Measurements from ENCODE around the gene TMEM164. TPM values are rescaled to one million over a fixed set of nuclear protein-coding genes. Genes with fewer than 3 reads are reported as not detected.

Gene TMEM164
- total RNA-seq, 1 donor from 2014 or later: 17.2 TPM

- no peak for DNase-seq
Measured at GRCh38 chrX:110038900-110039299, 36.0 kb downstream of the TMEM164 start.

GRCh38 chrX:110041980-110042379 is 39.1 kb downstream of the TMEM164 start:
- DNase-seq: no peak

- DNase-seq: no peak
Measured at GRCh38 chrX:110042496-110042895, 39.6 kb downstream of the TMEM164 start.

GRCh38 chrX:110043506-110043905 is 40.6 kb downstream of the TMEM164 start:
- DNase-seq: no peak

GRCh38 chrX:110044346-110045249 is 41.7 kb downstream of the TMEM164 start:
- no peak for DNase-seq

- no peak for DNase-seq
Measured at GRCh38 chrX:110045421-110045820, 42.5 kb downstream of the TMEM164 start.

GRCh38 chrX:110046001-110046400 is 43.1 kb downstream of the TMEM164 start:
- no peak for DNase-seq

- DNase-seq: no peak
Measured at GRCh38 chrX:110046971-110047370, 44.1 kb downstream of the TMEM164 start.

GRCh38 chrX:110049096-110049495 is 46.2 kb downstream of the TMEM164 start:
- no peak for DNase-seq

GRCh38 chrX:110050386-110050785 is 47.5 kb downstream of the TMEM164 start:
- no peak for DNase-seq

- no peak for DNase-seq
Measured at GRCh38 chrX:110050901-110051300, 48.0 kb downstream of the TMEM164 start.

- DNase-seq: peak; percentile 3
Measured at GRCh38 chrX:110051559-110051958, 48.6 kb downstream of the TMEM164 start.

GRCh38 chrX:110052303-110052702 is 49.4 kb downstream of the TMEM164 start:
- no peak for DNase-seq

- DNase-seq: no peak
Measured at GRCh38 chrX:110053453-110053852, 50.5 kb downstream of the TMEM164 start.

- DNase-seq: no peak
Measured at GRCh38 chrX:110055616-110056015, 52.7 kb downstream of the TMEM164 start.

- no peak for DNase-seq
Measured at GRCh38 chrX:110056419-110056818, 53.5 kb downstream of the TMEM164 start.

- no peak for DNase-seq
Measured at GRCh38 chrX:110059410-110059809, 56.5 kb downstream of the TMEM164 start.

- no peak for DNase-seq
Measured at GRCh38 chrX:110060317-110060716, 57.4 kb downstream of the TMEM164 start.

- no peak for DNase-seq
Measured at GRCh38 chrX:110060846-110061537, 58.1 kb downstream of the TMEM164 start.

- DNase-seq: no peak
Measured at GRCh38 chrX:110062919-110063318, 60.0 kb downstream of the TMEM164 start.

- DNase-seq: no peak
Measured at GRCh38 chrX:110066488-110067225, 63.7 kb downstream of the TMEM164 start.

GRCh38 chrX:110070970-110071369 is 68.1 kb downstream of the TMEM164 start:
- DNase-seq: no peak

GRCh38 chrX:110081320-110081719 is 78.4 kb downstream of the TMEM164 start:
- DNase-seq: no peak

All from dermis blood vessel endothelial cell (primary cell).